NCI-H1417 (cell line): ENCODE results near the gene ZBTB7A.

Experiments used
- DNase-seq, 3 experiments: peaks; one replicate each; lab custom pipeline; 2025; lab: John Stamatoyannopoulos, UW

ZBTB7A gene

GRCh38 chr19:4053423-4054324 lies 13.0 kb downstream of the ZBTB7A start:
- DNase-seq, result no peak

DNA sequence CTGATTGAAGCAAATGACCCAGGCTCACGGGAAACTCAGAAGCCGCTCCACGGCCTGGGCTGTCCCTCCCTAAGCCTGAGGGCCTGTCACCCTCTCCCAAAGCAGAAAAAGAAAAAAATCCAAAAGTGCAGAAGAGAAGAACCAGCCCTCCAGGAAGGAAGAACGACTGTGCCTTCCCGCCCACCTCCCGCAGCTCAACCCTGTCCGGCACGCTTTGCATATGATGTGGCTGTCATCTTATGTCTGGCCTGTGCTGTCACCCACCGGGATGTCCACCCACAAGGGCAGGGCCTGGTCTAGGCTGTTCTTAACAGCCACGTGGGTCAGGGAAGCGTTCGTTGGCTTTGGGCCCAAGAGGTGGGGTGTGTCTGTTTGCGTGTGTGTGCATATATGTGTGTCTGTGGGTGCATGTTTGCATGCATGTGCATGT lies 13.7 kb downstream of the ZBTB7A start:
- DNase-seq, result no peak

DNA sequence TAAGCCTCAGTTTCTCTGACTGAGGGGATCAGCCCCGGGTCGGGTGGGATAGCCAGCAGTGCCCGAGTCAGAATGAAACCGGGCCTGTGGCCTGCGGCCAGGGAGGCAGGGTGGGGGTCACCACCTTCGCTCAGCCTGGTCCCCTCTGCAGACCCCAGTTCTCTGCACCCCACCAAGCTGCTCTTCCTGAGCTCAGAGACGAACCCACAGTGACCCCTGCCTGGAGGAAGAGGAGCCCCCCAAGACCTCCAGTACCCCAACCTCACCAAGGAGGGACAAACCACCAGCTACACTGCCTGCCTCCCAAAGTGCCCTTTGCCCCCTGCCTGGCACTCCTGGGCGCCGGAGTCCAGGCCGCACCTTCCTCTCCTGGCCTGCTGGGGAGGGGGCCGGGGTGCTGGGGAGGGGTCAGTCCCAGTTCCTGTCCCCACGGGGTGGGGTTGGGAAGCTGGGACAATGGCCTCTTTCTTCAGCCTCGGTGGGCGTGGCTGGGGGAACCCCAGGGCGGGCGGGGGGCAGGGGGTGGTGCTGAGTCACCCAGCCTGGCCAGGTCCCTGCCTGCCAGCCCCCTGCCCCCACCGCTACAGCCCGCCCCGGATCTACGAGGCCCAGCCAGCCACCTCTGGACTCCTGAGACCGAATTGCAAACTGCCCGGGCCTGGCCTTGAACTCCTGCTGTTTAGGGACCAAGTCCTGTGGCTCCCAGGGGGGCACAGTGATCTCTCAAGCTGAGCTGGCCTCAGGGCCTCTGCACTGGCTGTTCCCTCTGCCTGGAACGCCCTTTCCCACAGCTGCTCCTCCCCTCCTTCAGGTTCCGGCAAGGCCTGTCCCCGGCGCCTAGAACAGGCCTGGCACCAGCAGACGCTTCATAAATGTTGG lies 14.3 kb downstream of the ZBTB7A start:
- DNase-seq, result no peak

GRCh38 chr19:4051175-4052101 lies 15.3 kb downstream of the ZBTB7A start:
- no peak for DNase-seq

DNA sequence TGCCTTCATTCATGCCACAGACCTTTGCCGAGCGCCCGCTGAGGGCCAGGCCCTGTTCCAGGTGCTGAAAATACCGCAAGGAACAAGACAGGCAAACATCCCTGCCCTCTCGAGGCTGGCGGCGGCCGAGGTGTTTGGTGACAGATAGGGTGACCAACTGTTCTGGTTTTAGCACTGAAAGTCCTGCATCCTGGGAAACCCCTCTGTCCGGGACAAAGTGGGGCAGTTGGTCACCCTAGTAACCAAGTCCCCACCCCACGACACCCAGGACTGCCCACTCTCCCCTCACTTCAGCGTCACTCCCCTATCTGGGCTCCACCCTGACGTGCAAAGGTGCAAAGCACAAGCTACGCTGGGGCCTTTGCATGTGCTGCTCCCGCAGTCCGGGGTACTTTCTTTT lies 17.3 kb downstream of the ZBTB7A start:
- DNase-seq, result no peak

- DNase-seq, result no peak
Observed at GRCh38 chr19:4046946-4047683, 19.6 kb downstream of the ZBTB7A start.

DNA sequence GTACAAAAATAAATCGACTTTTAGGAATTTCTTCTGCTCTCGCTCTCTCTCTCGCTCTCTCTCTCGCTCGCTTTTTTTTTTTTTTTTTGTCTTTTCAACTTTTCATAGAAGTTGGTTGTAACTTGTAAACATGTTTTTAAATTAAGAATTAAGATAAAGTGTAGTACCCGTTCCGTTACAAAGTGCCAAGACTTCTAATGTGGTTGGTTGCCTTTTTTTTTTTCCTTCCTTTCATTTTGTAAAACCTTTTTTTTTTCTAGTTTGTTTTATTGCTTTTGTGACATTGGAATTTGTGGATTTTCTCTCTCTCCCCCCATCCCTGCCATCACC lies 20.4 kb downstream of the ZBTB7A start:
- DNase-seq, result no peak

GRCh38 chr19:4045597-4046361 lies 20.9 kb downstream of the ZBTB7A start:
- DNase-seq, result no peak

DNA sequence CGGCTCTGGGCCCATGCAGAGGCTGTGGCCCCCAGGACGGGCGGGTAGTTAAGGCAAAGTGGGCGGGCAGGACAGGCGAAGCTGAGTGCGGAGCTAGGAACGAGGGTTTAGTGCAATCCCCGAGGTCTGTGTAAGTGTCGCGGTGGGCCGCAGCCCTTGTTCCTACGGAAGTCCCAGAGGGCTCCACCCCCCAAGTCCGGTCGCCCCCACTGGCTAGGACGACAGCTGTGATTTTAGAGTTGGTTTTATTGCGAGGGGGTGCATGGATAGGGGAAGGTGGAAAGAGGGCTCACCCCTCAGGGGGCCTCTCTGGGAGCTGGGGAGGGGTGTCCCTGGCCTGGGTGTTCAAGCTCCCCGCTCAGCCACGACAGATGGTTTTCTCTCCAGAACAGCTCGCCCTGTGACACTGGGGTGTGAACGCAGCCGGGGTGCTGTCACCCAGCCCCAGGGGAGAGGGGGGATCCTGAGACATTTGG lies 21.7 kb downstream of the ZBTB7A start:
- DNase-seq, result no peak

- no peak for DNase-seq
Observed at GRCh38 chr19:4043966-4044715, 22.6 kb downstream of the ZBTB7A start.

- no peak for DNase-seq
Observed at GRCh38 chr19:4043401-4043800, 23.3 kb downstream of the ZBTB7A start.

- no peak for DNase-seq
Observed at GRCh38 chr19:4042731-4043082, 24.0 kb downstream of the ZBTB7A start.

DNA sequence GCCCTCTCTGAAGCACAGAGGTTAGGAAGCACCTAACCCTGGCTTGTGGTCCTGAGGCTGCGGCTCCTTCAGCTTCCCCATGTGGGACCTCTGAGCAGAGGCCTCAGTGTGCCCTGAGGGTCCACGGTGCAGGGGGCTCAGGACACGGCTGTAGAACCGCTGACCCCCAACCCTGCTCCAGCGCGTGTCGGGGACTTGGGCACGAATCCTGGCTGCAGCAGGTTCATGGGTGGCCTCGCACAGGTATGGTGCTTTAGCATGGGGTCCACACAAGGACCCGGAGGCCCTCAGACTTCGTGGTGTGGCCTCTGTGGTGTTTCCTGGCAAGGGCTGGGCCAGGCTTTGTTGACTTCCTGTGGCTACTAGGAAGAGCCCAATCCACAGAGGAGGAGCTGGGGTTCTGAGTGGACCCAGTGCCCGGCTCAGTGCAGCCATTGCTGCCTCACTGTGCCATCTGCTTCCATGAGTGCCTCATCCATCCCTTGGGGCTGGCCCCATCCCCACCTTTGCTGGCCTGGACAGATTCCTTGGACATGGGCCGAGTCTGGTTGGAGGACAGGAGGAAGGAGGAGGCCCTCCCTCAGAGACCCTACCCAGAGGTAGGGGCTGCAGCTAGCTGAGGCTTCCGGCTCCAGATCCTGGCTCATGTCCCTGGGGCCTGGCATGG lies 24.5 kb downstream of the ZBTB7A start:
- DNase-seq, result no peak

- DNase-seq, result no peak
Observed at GRCh38 chr19:4038661-4039423, 27.9 kb downstream of the ZBTB7A start.

DNA sequence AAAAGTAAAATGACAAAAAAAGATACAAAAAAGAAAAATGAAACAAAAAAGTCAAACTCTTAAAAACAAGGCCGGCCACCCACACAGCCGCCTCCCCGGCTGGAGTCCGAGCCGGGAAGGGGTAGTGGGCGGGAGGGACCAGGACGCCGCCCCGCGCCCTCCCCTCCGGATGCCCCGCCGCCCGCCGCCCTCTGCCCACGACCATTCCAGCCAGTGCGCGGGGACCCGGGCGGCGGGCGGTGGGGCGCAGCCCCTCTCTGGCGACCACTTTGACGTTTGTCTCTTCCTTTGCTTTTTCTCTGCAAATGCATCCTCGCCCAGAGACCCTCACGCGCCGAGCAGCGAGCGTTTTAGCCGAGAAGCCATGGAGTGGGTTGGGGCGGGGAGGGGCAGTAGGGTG lies 28.6 kb downstream of the ZBTB7A start:
- no peak for DNase-seq

- no peak for DNase-seq
Observed at GRCh38 chr19:4037301-4037949, 29.3 kb downstream of the ZBTB7A start.

DNA sequence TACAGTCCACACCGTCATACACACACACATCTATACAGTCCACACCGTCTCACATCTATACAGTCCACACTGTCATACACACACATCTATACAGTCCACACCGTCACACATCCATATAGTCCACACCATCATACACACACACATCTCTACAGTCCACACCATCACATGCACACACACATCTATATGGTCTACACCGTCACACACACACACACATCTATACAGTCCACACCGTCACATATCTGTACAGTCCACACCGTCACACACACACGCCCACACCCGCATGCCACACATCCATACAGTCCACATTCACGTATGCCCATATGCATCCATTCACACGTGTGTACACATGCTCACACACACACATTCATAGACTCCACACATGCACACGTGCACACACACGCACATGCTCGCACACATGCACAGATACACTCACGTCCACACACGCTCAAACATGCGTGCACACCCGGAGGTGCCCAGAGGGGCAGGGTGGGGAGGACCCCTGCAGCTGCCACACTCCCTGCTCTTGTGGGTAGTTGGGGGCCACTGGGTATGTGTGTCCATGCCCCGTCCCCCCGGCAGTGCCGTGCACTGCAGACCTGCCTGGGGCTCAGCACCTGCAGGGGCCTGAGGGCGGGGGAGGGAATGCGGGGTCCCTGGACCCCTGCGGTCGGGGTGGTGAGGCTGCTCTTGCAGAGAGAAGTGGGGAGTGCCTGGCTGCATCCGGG lies 30.0 kb downstream of the ZBTB7A start:
- DNase-seq, result no peak
